Retinal pigment epithelial cell (primary cell): ENCODE data around the gene SMIM15.
A peak's percentile ranks its signal among the peaks of the same experiment; 100 is the strongest.

ENCODE experiments used
- DNase-seq: peaks from one replicate; pipeline ENCODE4 v3.0.0-alpha.2; 2010; ENCODE audit warnings: low read depth
- H3K4me3 ChIP-seq: 2 replicates; pipeline ENCODE4 v1.5.1; 2011; ENCODE audit warnings: mild to moderate bottlenecking, low read length, control low read depth, moderate library complexity
- TF ChIP-seq, protein P1 (sequence below): conservative IDR thresholded peaks from 2 replicates; pipeline ENCODE4 v1.5.1; 2011; ENCODE audit warnings: low read depth, low read length, control low read depth, inconsistent platforms

Gene SMIM15

DNA sequence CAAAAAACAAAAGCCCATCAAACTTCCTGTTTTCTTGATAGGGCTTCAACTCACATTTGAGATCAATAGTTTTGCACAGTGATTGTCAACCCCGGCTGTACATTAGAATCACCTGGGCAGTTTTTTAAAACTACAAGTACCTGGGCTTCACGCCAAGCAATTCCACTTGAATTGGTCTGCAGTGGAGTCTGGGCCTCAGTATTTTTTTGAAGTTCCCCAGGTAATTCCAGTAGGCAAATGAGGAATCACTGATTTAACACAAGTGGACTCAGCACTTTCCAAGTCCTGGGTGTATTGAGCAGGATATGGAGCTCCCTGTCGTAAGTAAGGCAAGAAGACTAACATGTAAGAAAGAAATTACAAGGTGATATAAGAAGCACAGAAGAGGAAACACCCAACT, 14.8 kb upstream of the SMIM15 start:
- DNase-seq = no peak
- TF ChIP-seq, protein P1, sequence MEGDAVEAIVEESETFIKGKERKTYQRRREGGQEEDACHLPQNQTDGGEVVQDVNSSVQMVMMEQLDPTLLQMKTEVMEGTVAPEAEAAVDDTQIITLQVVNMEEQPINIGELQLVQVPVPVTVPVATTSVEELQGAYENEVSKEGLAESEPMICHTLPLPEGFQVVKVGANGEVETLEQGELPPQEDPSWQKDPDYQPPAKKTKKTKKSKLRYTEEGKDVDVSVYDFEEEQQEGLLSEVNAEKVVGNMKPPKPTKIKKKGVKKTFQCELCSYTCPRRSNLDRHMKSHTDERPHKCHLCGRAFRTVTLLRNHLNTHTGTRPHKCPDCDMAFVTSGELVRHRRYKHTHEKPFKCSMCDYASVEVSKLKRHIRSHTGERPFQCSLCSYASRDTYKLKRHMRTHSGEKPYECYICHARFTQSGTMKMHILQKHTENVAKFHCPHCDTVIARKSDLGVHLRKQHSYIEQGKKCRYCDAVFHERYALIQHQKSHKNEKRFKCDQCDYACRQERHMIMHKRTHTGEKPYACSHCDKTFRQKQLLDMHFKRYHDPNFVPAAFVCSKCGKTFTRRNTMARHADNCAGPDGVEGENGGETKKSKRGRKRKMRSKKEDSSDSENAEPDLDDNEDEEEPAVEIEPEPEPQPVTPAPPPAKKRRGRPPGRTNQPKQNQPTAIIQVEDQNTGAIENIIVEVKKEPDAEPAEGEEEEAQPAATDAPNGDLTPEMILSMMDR = no peak

DNA sequence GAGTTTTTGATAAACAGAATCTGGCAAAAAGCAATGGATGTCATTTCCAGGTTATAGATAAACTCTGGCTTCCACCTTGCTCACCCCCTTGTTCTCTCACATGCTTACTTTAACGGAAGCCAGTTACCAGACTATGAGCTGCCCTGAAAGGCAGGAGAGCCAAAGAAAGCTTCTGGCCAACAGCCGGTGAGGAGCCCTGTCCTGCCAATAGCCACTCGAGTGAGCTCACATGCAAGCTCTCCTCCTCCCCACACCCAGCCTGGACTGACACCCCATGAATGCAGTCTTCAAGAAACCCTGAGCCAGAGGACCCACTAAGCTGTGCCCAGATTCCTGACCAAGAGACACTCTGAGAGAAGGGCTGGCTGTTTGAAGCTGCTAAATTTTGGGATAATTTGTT, 14.4 kb upstream of the SMIM15 start:
- no peak for DNase-seq
- TF ChIP-seq, protein P1 = no peak

More for the DNA sequence above, 14.8 kb upstream of the SMIM15 start:
- H3K4me3 ChIP-seq = no peak overlapping the region

DNA sequence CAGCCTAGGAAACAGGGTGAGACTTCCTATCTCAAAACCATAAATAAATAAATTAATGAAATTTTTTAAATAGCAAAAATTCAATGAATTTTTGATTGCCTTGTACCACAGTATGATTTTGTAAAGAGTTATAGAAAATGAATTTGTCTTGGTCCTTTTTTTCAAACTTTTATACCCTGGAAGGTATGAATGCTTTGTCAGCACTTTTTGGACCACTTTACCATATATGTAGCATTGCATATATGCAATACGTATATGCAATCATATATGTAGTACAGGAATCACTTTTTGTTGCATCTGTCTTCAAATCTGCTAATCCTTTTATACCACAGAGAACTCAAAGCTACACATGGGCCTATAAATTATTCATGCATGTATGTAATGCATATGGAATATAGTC, 9.2 kb upstream of the SMIM15 start:
- TF ChIP-seq, protein P1 = no peak
- H3K4me3 ChIP-seq = no peak overlapping the region
- no peak for DNase-seq

More for the DNA sequence above, 14.4 kb upstream of the SMIM15 start:
- H3K4me3 ChIP-seq = no peak overlapping the region

DNA sequence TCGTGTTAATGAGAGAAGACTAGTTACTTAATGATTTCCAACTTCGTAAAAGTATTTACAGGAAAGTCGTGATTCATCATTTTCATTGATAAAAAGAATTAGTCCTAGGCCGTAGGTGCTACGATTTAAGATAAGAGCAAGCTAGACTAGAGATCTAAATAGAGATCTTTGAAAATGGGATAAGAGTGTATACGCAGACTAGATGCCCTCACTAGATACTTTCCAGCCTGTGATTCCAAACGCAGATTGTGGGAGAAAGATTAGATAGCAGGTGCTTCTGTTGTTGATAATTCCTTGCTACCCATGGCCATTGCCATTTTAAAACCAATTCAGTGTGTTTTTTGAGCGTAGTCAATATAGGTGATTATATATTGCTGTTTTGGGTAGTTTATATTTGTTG, 6.7 kb upstream of the SMIM15 start:
- TF ChIP-seq, protein P1 = no peak
- no peak overlapping the region for H3K4me3 ChIP-seq
- no peak for DNase-seq

DNA sequence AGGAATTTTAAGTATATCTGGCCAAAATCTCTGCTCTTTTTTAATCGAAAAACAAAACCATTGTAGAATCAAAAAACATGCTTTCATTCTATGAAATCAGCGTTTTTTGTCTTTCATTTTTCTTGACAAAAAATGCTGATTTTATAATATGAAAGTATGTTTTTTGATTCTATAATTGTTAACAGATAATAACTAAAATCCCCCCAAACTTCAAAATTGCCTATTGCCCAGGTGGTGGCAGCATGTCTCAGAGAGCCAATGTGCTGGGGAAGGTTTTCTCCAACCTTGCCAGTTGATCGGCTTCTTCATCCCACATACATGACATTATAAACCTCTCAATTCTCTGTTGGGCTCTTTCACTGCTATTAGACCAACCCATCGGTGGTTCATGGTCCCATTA, 5.1 kb upstream of the SMIM15 start:
- H3K4me3 ChIP-seq = no peak overlapping the region
- TF ChIP-seq, protein P1 = peak; percentile 71
- peak; percentile 26 for DNase-seq

DNA sequence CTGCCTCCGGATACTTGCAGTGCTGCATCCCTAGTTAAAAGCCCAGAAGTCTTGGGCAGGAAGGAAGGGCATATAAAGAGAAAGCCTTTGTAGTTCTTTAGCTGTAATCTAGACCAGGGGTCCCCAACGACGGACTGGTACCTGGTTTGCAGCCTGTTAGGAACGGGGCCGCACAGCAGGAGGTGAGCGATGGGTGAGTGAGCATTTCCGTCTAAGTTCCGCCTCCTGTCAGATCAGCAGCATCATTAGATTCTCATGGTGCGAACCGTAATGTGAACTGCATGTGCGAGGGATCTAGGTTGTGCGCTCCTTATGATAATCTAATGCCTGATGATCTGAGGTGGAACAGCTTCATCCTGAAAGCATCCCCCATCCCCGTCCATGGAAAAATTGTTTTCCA, 1.6 kb upstream of the SMIM15 start:
- H3K4me3 ChIP-seq = no peak overlapping the region
- no peak for DNase-seq
- TF ChIP-seq, protein P1 = no peak

DNA sequence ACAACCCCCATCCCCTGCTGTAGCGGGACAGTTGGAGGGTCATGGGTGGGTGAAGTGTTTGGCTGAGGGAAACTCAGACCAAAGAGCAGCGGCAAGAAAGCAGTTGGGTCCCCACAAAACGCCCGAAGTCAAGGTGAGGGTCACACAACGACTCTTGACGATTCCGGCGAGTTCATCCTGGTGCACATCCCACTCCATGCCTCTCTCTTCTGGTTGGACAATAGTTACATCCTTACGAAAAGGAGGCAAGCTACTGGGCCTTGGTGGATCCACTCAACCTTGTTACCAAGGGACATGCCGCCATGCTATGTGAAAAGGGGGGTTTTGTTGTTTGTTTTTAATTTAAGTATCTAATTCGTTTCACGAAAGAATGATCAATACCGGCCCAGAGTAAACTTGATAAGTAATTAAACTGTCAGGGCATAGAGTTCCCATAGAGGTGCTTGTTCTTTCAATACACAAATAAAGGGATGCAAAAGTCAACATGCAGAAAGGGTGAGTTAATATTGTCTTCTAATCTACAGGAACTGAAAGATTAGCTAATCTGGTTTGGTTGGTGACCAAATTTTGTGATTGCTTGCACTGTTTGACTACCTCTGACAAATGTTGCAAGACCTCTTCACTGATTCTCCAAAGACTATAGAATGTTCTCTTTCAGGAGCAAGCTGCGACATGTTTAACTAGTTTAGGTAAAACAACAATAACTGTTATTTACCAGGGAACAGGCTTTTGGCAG, 732 bp upstream of the SMIM15 start:
- DNase-seq = no peak

More for the DNA sequence above, 732 bp upstream of the SMIM15 start:
- TF ChIP-seq, protein P1 = no peak
- H3K4me3 ChIP-seq = peak overlapping the region; percentile 87
